Mesothelial cell of epicardium (in vitro differentiated cells): ENCODE data around the gene GATAD2B. TPM values are rescaled to one million over a fixed set of nuclear protein-coding genes. Genes with fewer than 3 reads are reported as not detected.

Source experiments
- DNase-seq, 2 experiments: peaks; one replicate each; pipeline ENCODE4 v3.0.0; 2021; ENCODE audit warnings: low spot score in 2 of 2; ENCODE audit not compliant: unreplicated experiment in 2 of 2
- H3K27ac Mint-ChIP-seq: 2 replicates; pipeline ENCODE4 v1.8.0; 2021; ENCODE audit warnings: mixed read lengths
- H3K27me3 Mint-ChIP-seq: 2 replicates; pipeline ENCODE4 v1.8.0; 2021; ENCODE audit warnings: low read depth, mixed read lengths
- H3K36me3 Mint-ChIP-seq: 2 replicates; pipeline ENCODE4 v1.8.0; 2021; ENCODE audit warnings: mixed read lengths
- H3K4me1 Mint-ChIP-seq: 2 replicates; pipeline ENCODE4 v1.8.0; 2021; ENCODE audit warnings: mixed read lengths
- H3K4me3 Mint-ChIP-seq: 2 replicates; pipeline ENCODE4 v1.8.0; 2021; ENCODE audit warnings: mild to moderate bottlenecking, moderate library complexity, mixed read lengths
- H3K9me3 Mint-ChIP-seq: 2 replicates; pipeline ENCODE4 v1.8.0; 2021; ENCODE audit warnings: mixed read lengths
- CTCF ChIP-seq: fragments of 200-600 bp; sonication (generic); IDR thresholded peaks from one replicate; pipeline ENCODE4 v1.5.0; 2021; ENCODE audit warnings: antibody characterized with exemption; ENCODE audit not compliant: unreplicated experiment
- total RNA-seq: library from RNA; stranded (reverse); gene quantifications from 3 replicates; pipeline ENCODE4 v1.2.1, GENCODE V29; 2021

The GATAD2B gene
- total RNA-seq, 1 donor from 2014 or later = 77.3 TPM

- Mint-ChIP-seq H3K27ac (no peak overlapping the region), H3K4me1 (peaks cover 13% of the 10 kb centered on the region), H3K9me3 (no peaks in the 10 kb centered on the region), H3K36me3 (peaks cover 4% of the 10 kb centered on the region), H3K4me3 (no peak overlapping the region), H3K27me3 (no peaks in the 10 kb centered on the region)
- no peak for TF ChIP-seq CTCF
- DNase-seq = no peak
Observed at GRCh38 chr1:153942766-153943549, 20.2 kb upstream of the GATAD2B start.

GRCh38 chr1:153941826-153942725, 19.3 kb upstream of the GATAD2B start:
- DNase-seq = no peak
- no peak for TF ChIP-seq CTCF
- H3K27ac Mint-ChIP-seq = no peak overlapping the region
- peaks cover 13% of the 10 kb centered on the region for H3K4me1 Mint-ChIP-seq
- H3K4me3 Mint-ChIP-seq = no peak overlapping the region
- no peaks in the 10 kb centered on the region for H3K27me3 Mint-ChIP-seq
- H3K36me3 Mint-ChIP-seq = peaks cover 7% of the 10 kb centered on the region
- no peaks in the 10 kb centered on the region for H3K9me3 Mint-ChIP-seq

- TF ChIP-seq CTCF = no peak
- no peaks in the 10 kb centered on the region for H3K27me3 Mint-ChIP-seq
- H3K4me1 Mint-ChIP-seq = peaks cover 13% of the 10 kb centered on the region
- no peaks in the 10 kb centered on the region for H3K9me3 Mint-ChIP-seq
- no peak overlapping the region for H3K4me3 Mint-ChIP-seq
- no peak overlapping the region for H3K27ac Mint-ChIP-seq
- DNase-seq = no peak
- H3K36me3 Mint-ChIP-seq = peaks cover 16% of the 10 kb centered on the region
Observed at GRCh38 chr1:153940756-153941155, 18.0 kb upstream of the GATAD2B start.

GRCh38 chr1:153939476-153939875, 16.7 kb upstream of the GATAD2B start:
- Mint-ChIP-seq H3K27ac (no peak overlapping the region), H3K4me3 (no peak overlapping the region), H3K9me3 (no peaks in the 10 kb centered on the region), H3K36me3 (peaks cover 22% of the 10 kb centered on the region), H3K27me3 (no peaks in the 10 kb centered on the region), H3K4me1 (peaks cover 2% of the 10 kb centered on the region)
- DNase-seq = no peak
- TF ChIP-seq CTCF = no peak

- no peaks in the 10 kb centered on the region for H3K27me3 Mint-ChIP-seq
- no peaks in the 10 kb centered on the region for H3K4me1 Mint-ChIP-seq
- no peaks in the 10 kb centered on the region for H3K9me3 Mint-ChIP-seq
- no peak for DNase-seq
- no peak overlapping the region for H3K4me3 Mint-ChIP-seq
- peaks cover 24% of the 10 kb centered on the region for H3K36me3 Mint-ChIP-seq
- TF ChIP-seq CTCF = no peak
- no peak overlapping the region for H3K27ac Mint-ChIP-seq
Observed at GRCh38 chr1:153938996-153939395, 16.2 kb upstream of the GATAD2B start.
